HCT116 (cell line): Measurements from ENCODE around the gene ZNF496. TPM values are rescaled to one million over a fixed set of nuclear protein-coding genes. Genes with fewer than 3 reads are reported as not detected.
A peak's percentile ranks its signal among the peaks of the same experiment; 100 is the strongest.

ENCODE experiments used
- ATAC-seq: fragments of 200-7000 bp; cut with Tn5 transposase; 2 replicates; pipeline ENCODE4 v1.9.1; 2020; ENCODE audit warnings: mild to moderate bottlenecking, moderate library complexity
- BruUV-seq: library from RNA; stranded (reverse); fragments of 400-500 nt; replicated peaks from 2 replicates; lab custom pipeline; 2021; lab: Mats Ljungman, UMichigan
- CTCF ChIA-PET: fragments of 300-600 bp; sonication (Branson Sonifier 250); formaldehyde crosslinking; loops from one replicate; lab custom pipeline; 2021; ENCODE audit warnings: antibody characterized with exemption; lab: Charles Lee
- POLR2A ChIA-PET: fragments of 300-600, 350-600 bp; sonication (Branson Sonifier 250); formaldehyde crosslinking; loops from one replicate; lab custom pipeline; 2021; ENCODE audit warnings: antibody characterized with exemption; lab: Charles Lee
- RAD21 ChIA-PET, 2 experiments: fragments of 300-600 bp; sonication (Branson Sonifier 250); formaldehyde crosslinking; loops; one replicate each; lab custom pipeline; 2023; ENCODE audit warnings: low total read pairs in 2 of 2; ENCODE audit not compliant: uncharacterized antibody in 2 of 2, unreplicated experiment in 2 of 2, low non-redundant PET in 1 of 2; lab: Charles Lee
- DNase-seq: peaks from one replicate; pipeline ENCODE4 v3.0.0-alpha.2; 2010; ENCODE audit warnings: low read depth, low spot score
- H2AFZ ChIP-seq: fragments of 200-600 bp; shearing (Covaris generic), sonication (generic); 2 replicates; pipeline ENCODE4 v1.6.1; 2017; ENCODE audit warnings: low read depth, mixed run types, mixed read lengths, antibody characterized with exemption, low read length; ENCODE audit not compliant: poor library complexity, severe bottlenecking
- H3K27ac ChIP-seq: 2 replicates; pipeline ENCODE4 v1.5.1; 2012; ENCODE audit warnings: low read depth, low read length
- H3K27me3 ChIP-seq: fragments of 200-600 bp; sonication (generic); 2 replicates; pipeline ENCODE4 v1.6.1; 2016; ENCODE audit warnings: mixed run types, low read length, mixed read lengths; ENCODE audit not compliant: insufficient read depth
- H3K36me3 ChIP-seq, 2 experiments: fragments of 200-500 bp in 1 of 2; fragments of 200-600 bp in 1 of 2; sonication (Bioruptor generic) in 1 of 2; sonication (generic) in 1 of 2; 2 replicates each; pipeline versions ENCODE4 v1.5.1 to v1.6.1; 2014 to 2016; ENCODE audit warnings: low read length in 2 of 2, inconsistent platforms in 1 of 2, mixed read lengths in 1 of 2, mixed run types in 1 of 2; ENCODE audit not compliant: insufficient read depth in 2 of 2, control insufficient read depth in 1 of 2
- H3K4me1 ChIP-seq, 2 experiments: fragments of 200-600 bp in 1 of 2; sonication (generic) in 1 of 2; 2 replicates each; pipeline versions ENCODE4 v1.5.1 to v1.6.1; 2012 to 2017; ENCODE audit warnings: low read length in 2 of 2, inconsistent platforms in 1 of 2, mild to moderate bottlenecking in 1 of 2, mixed read lengths in 1 of 2, mixed run types in 1 of 2, moderate library complexity in 1 of 2; ENCODE audit not compliant: insufficient read depth in 2 of 2, control insufficient read depth in 1 of 2
- H3K4me2 ChIP-seq: fragments of 200-600 bp; sonication (generic); 2 replicates; pipeline ENCODE4 v1.6.1; 2017; ENCODE audit warnings: mixed run types, low read length, mixed read lengths
- H3K4me3 ChIP-seq, 2 experiments: fragments of 200-600 bp in 1 of 2; sonication (generic) in 1 of 2; replicated peaks in 1 of 2; 2 replicates each; pipeline ENCODE4 v1.5.1; 2011 to 2016; ENCODE audit warnings: low read length in 2 of 2, control low read depth in 1 of 2, low read depth in 1 of 2, mild to moderate bottlenecking in 1 of 2, mixed read lengths in 1 of 2, mixed run types in 1 of 2
- H3K79me2 ChIP-seq: fragments of 200-600 bp; sonication (generic); 2 replicates; pipeline ENCODE4 v1.6.1; 2017; ENCODE audit warnings: mild to moderate bottlenecking, mixed run types, low read length, moderate library complexity, mixed read lengths; ENCODE audit not compliant: insufficient read depth
- H3K9ac ChIP-seq: fragments of 200-600 bp; sonication (generic); 2 replicates; pipeline ENCODE4 v1.6.1; 2016; ENCODE audit warnings: low read length, mixed read lengths
- H3K9me2 ChIP-seq: fragments of 200-600 bp; sonication (generic), shearing (Covaris generic); 2 replicates; pipeline ENCODE4 v1.6.1; 2017; ENCODE audit warnings: mixed run types, mild to moderate bottlenecking, moderate library complexity; ENCODE audit not compliant: insufficient read depth
- H3K9me3 ChIP-seq, 2 experiments: fragments of 200-500 bp in 1 of 2; fragments of 200-600 bp in 1 of 2; sonication (Bioruptor generic) in 1 of 2; sonication (generic) in 1 of 2; 2 replicates each; pipeline ENCODE4 v1.6.1; 2014 to 2017; ENCODE audit warnings: low read length in 2 of 2, mixed read lengths in 2 of 2, inconsistent platforms in 1 of 2, low read depth in 1 of 2, mild to moderate bottlenecking in 1 of 2, mixed run types in 1 of 2, moderate library complexity in 1 of 2; ENCODE audit not compliant: control insufficient read depth in 1 of 2, insufficient read depth in 1 of 2
- H4K20me1 ChIP-seq: fragments of 200-600 bp; sonication (generic), shearing (Covaris generic); 2 replicates; pipeline ENCODE4 v1.6.1; 2017; ENCODE audit warnings: mixed run types, mild to moderate bottlenecking, moderate library complexity; ENCODE audit not compliant: insufficient read depth
- CBX3 ChIP-seq: IDR thresholded peaks from 2 replicates; pipeline ENCODE4 v1.6.1; 2012; ENCODE audit warnings: low read depth
- CEBPB ChIP-seq: IDR thresholded peaks from 2 replicates; pipeline ENCODE4 v1.6.1; 2012; ENCODE audit warnings: low read depth
- CTCF ChIP-seq, 3 experiments: fragments of 200-600 bp in 1 of 3; sonication (generic) in 1 of 3; IDR thresholded peaks in 2 of 3; conservative IDR thresholded peaks in 1 of 3; 2 replicates each; pipeline ENCODE4 v1.5.1; 2012 to 2017; ENCODE audit warnings: low read depth in 2 of 3, low read length in 2 of 3, antibody characterized with exemption in 1 of 3, borderline replicate concordance in 1 of 3, control low read depth in 1 of 3, mild to moderate bottlenecking in 1 of 3, mixed read lengths in 1 of 3, mixed run types in 1 of 3, moderate library complexity in 1 of 3; ENCODE audit not compliant: insufficient read depth in 1 of 3
- EGR1 ChIP-seq: IDR thresholded peaks from 2 replicates; pipeline ENCODE4 v1.6.1; 2012; ENCODE audit warnings: low read depth
- EZH2 ChIP-seq: fragments of 200-600 bp; sonication (generic); IDR thresholded peaks from 2 replicates; pipeline ENCODE4 v1.6.1; 2017; ENCODE audit warnings: antibody characterized with exemption, mixed run types
- MAX ChIP-seq: IDR thresholded peaks from 2 replicates; pipeline ENCODE4 v1.6.1; 2012
- POLR2A ChIP-seq: IDR thresholded peaks from 2 replicates; pipeline ENCODE4 v1.7.0; 2011; ENCODE audit warnings: borderline replicate concordance; ENCODE audit not compliant: insufficient read depth, insufficient read length; ENCODE audit errors: extremely low read depth
- POLR2AphosphoS5 ChIP-seq: IDR thresholded peaks from 2 replicates; pipeline ENCODE4 v1.6.1; 2011; ENCODE audit warnings: mild to moderate bottlenecking, low read depth, low read length, moderate library complexity
- SP1 ChIP-seq: IDR thresholded peaks from 2 replicates; pipeline ENCODE4 v1.6.1; 2012; ENCODE audit warnings: low read depth
- SRF ChIP-seq: IDR thresholded peaks from 2 replicates; pipeline ENCODE4 v1.6.1; 2012; ENCODE audit warnings: low read depth
- ZFX ChIP-seq: fragments of 450-650 bp; IDR thresholded peaks from 2 replicates; pipeline ENCODE4 v1.6.1; 2017
- intact Hi-C: fragments of 100-400 bp; cut with micrococcal nuclease; formaldehyde crosslinking; loops from 2 replicates; pipeline ENCODE4 v1.10.0; 2022
- total RNA-seq: library from RNA; stranded (reverse); gene quantifications from one replicate; pipeline ENCODE4 v1.2.1, GENCODE V29; 2021; ENCODE audit not compliant: unreplicated experiment
- TF ChIP-seq, protein P1 (sequence below): IDR thresholded peaks from 2 replicates; pipeline ENCODE4 v1.6.1; 2012; ENCODE audit warnings: low read depth

Gene ZNF496
- total RNA-seq, 1 experiment from 2014 or later: 37.4 TPM

GRCh38 chr1:247331172-247331524 is 519 bp downstream of the ZNF496 start:
- ChIA-PET POLR2A (no interaction called here), CTCF (interaction anchor here (1.0 kb wide), 1 partner anchor 42 kb away, joined by 4 read pairs; no protein-coding TSS in a partner anchor), RAD21 (no interaction called here)
- H3K36me3 ChIP-seq: peaks cover 16 to 27% of the 10 kb centered on the region in 2 experiments; a peak in 3 of 4 replicates
- peak overlapping the region; percentile 95 for H3K9ac ChIP-seq
- peaks cover 77% of the 10 kb centered on the region for H3K79me2 ChIP-seq
- peak overlapping the region; percentile 94 for H3K27ac ChIP-seq
- no peaks in the 10 kb centered on the region for H3K27me3 ChIP-seq
- BruUV-seq: no TSS peak
- TF ChIP-seq EGR1 (peak; percentile 27; the same call in 1 of the 2 replicates), CTCF (IDR thresholded peaks at IDR 0.05 in 2 of 3, conservative IDR thresholded peaks at IDR 0.05 in 1 of 3; ENCODE audit: borderline replicate concordance in 1 of 3, insufficient read depth in 1 of 3, low read depth in 2 of 3, low read length in 2 of 3) (no peak), POLR2AphosphoS5 (peak; percentile 51; the same call in 1 of the 2 replicates), SP1 (no peak), CBX3 (no peak)
- no peak overlapping the region for H2AFZ ChIP-seq
- ATAC-seq: peak; percentile 71
- intact Hi-C loops: loop anchor here (2.0 to 5.0 kb wide), 3 partner anchors 119 to 414 kb away; partner anchors contain the start of gene AHCTF1
- no peaks in the 10 kb centered on the region for H3K9me2 ChIP-seq
- H3K4me2 ChIP-seq: peak overlapping the region; percentile 91
- H3K4me3 ChIP-seq: peak overlapping the region; percentile 86 to 93
- DNase-seq: peak; percentile 34
- H3K4me1 ChIP-seq: peaks cover 15 to 30% of the 10 kb centered on the region in 2 experiments
- no peaks in the 10 kb centered on the region for H3K9me3 ChIP-seq
- no peaks in the 10 kb centered on the region for H4K20me1 ChIP-seq

GRCh38 chr1:247330548-247331171 is 1.0 kb downstream of the ZNF496 start:
- ChIA-PET POLR2A (no interaction called here), CTCF (interaction anchor here (1.0 kb wide), 1 partner anchor 42 kb away, joined by 4 read pairs; no protein-coding TSS in a partner anchor), RAD21 (no interaction called here)
- no peaks in the 10 kb centered on the region for H4K20me1 ChIP-seq
- peaks cover 18 to 27% of the 10 kb centered on the region in 2 experiments; a peak in 3 of 4 replicates for H3K36me3 ChIP-seq
- BruUV-seq: TSS peak; percentile 35
- H3K9ac ChIP-seq: peak overlapping the region; percentile 95
- no peaks in the 10 kb centered on the region for H3K9me2 ChIP-seq
- intact Hi-C loops: loop anchor here (2.0 to 5.0 kb wide), 3 partner anchors 118 to 413 kb away; partner anchors contain the start of gene AHCTF1
- H3K4me3 ChIP-seq: peak overlapping the region; percentile 86 to 93
- peak overlapping the region; percentile 91 for H3K4me2 ChIP-seq
- no peak for DNase-seq
- ATAC-seq: peak; percentile 37
- H3K79me2 ChIP-seq: peaks cover 76% of the 10 kb centered on the region
- H3K9me3 ChIP-seq: no peaks in the 10 kb centered on the region
- H2AFZ ChIP-seq: no peak overlapping the region
- peaks cover 15 to 30% of the 10 kb centered on the region in 2 experiments for H3K4me1 ChIP-seq
- TF ChIP-seq EZH2 (no peak), ZFX (no peak), CEBPB (no peak), MAX (peak; percentile 38), POLR2A (no peak), POLR2AphosphoS5 (no peak), SRF (no peak)
- TF ChIP-seq, protein P1, sequence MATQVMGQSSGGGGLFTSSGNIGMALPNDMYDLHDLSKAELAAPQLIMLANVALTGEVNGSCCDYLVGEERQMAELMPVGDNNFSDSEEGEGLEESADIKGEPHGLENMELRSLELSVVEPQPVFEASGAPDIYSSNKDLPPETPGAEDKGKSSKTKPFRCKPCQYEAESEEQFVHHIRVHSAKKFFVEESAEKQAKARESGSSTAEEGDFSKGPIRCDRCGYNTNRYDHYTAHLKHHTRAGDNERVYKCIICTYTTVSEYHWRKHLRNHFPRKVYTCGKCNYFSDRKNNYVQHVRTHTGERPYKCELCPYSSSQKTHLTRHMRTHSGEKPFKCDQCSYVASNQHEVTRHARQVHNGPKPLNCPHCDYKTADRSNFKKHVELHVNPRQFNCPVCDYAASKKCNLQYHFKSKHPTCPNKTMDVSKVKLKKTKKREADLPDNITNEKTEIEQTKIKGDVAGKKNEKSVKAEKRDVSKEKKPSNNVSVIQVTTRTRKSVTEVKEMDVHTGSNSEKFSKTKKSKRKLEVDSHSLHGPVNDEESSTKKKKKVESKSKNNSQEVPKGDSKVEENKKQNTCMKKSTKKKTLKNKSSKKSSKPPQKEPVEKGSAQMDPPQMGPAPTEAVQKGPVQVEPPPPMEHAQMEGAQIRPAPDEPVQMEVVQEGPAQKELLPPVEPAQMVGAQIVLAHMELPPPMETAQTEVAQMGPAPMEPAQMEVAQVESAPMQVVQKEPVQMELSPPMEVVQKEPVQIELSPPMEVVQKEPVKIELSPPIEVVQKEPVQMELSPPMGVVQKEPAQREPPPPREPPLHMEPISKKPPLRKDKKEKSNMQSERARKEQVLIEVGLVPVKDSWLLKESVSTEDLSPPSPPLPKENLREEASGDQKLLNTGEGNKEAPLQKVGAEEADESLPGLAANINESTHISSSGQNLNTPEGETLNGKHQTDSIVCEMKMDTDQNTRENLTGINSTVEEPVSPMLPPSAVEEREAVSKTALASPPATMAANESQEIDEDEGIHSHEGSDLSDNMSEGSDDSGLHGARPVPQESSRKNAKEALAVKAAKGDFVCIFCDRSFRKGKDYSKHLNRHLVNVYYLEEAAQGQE: no peak
- H3K27ac ChIP-seq: peak overlapping the region; percentile 94
- no peaks in the 10 kb centered on the region for H3K27me3 ChIP-seq
